Astrocyte of the hippocampus (primary cell): ENCODE data around the gene DMBT1.
"Not testable (repeated sequence)": the region's sequence is repeated elsewhere in the genome, so short reads cannot be mapped to it uniquely, and the experiment has no call there.

Experiments used
- DNase-seq: peaks from one replicate; pipeline ENCODE4 v3.0.0; 2011; ENCODE audit warnings: low read depth, low spot score

The DMBT1 gene

GRCh38 chr10:122577311-122577885 is 16.8 kb downstream of the DMBT1 start:
- no peak for DNase-seq

DNA sequence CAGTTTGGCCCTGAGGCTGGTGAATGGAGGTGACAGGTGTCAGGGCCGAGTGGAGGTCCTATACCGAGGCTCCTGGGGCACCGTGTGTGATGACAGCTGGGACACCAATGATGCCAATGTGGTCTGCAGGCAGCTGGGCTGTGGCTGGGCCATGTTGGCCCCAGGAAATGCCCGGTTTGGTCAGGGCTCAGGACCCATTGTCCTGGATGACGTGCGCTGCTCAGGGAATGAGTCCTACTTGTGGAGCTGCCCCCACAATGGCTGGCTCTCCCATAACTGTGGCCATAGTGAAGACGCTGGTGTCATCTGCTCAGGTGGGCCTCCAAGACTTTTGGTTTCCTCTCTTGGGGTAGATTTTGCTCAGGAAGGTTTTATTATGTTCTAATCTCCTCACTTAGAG is 25.5 kb downstream of the DMBT1 start:
- DNase-seq = not testable (repeated sequence)

DNA sequence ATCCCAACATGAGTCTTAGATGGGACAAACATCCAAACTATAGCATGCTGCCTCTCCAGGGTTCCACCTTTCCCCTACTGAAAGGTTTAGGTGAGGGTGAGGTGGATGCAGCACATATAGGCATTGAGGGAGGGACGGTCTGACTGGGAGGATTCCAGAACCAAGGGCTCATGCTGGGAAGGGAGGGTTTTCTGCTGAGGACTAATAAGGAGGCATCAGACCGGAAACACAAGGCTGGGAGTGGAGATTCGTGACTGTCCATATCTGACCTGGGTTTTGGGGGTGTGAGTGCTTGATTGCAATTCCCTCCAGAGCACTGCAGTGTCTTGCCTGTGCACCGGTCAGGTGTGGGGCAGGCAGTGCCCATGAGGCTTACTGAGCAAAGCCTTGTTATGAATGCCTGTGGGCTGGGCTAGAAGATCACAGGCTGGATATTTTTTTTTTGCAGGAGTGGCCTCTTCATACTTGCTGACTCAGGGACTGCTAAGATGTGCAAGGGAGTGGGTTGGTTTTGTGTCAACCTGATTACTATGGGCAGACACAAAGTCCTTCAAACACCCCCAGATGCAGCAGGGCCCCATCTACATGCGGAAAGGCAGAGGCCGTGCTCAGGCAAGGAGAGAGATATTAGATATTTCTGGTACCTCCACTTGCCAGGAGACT is 26.7 kb downstream of the DMBT1 start:
- no peak for DNase-seq

DNA sequence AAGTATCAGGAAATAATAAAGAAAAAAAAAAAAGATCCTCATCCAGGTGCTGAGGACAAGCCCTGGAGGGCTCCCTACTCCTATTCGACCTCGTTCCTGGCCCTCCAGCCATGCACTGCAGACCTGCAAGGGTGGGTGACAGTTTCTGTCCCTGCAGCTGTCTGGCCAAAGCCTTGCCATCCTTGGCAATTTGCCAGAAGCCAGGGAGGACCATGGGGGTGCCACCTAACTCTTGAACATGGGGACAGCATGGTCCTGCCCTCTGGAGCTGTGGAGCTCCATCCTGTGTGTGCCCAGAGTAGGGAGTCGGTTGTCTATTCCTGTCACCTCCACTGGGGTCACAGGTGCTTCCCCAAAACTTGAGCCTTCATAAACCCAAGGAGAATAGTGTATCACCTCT is 27.8 kb downstream of the DMBT1 start:
- no peak for DNase-seq

- peak; percentile 5 for DNase-seq
Measured at GRCh38 chr10:122590153-122590552, 29.6 kb downstream of the DMBT1 start.

DNA sequence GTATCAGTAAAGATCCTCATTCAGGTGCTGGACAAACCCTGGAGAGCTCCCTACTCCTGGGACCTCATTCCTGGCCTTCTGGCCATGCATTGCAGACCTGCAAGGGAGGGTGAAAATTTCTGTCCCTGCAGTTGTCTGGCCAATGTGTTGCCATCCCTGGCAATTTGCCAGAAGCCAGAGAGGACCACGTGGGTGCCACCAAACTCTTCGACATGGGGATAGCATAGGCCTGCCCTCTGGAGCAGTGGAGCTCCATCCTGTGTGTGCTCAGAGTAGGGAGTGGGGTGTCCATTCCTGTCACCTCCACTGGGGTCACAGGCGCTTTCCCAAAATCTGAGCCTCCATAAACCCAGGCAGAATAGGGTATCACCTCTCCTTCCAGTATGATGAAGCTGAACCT is 31.2 kb downstream of the DMBT1 start:
- no peak for DNase-seq

DNA sequence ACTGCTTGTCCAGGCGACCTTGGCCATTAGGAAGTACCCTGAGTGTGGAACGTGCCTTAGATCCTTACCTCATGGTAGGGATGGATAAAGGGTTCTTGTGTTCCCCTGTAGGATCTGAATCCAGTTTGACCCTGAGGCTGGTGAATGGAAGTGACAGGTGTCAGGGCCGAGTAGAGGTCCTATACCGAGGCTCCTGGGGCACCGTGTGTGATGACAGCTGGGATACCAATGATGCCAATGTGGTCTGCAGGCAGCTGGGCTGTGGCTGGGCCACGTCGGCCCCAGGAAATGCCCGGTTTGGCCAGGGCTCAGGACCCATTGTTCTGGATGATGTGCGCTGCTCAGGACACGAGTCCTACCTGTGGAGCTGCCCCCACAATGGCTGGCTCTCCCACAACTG is 31.6 kb downstream of the DMBT1 start:
- DNase-seq = no peak

GRCh38 chr10:122617476-122618270 is 57.1 kb downstream of the DMBT1 start:
- no peak for DNase-seq

GRCh38 chr10:122618461-122619165 is 58.1 kb downstream of the DMBT1 start:
- DNase-seq = no peak

GRCh38 chr10:122620961-122621360 is 60.4 kb downstream of the DMBT1 start:
- DNase-seq = not testable (repeated sequence)

- no peak for DNase-seq
Measured at GRCh38 chr10:122624546-122624945, 64.0 kb downstream of the DMBT1 start.

- DNase-seq = no peak
Measured at GRCh38 chr10:122630526-122630925, 70.0 kb downstream of the DMBT1 start.

DNA sequence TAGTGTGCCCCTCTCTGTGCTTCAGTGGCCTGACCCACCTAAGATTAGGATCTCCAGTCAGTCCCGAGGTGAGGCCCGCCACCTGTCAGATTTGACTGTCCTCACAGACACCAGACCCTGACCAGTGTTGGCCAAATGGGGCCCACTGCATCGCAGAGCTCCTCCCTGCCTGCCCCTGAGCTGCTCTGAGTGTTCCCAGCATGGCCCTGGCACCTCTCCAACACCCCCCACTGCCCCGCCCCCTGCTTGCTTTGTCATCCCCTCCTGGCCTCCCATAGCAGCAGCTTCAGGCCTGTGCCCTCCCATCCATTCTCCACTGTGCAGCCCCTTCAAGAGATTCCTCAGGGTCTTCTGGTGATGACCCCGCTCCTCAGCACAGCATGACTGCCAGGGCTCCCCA is 71.5 kb downstream of the DMBT1 start:
- DNase-seq = no peak

DNA sequence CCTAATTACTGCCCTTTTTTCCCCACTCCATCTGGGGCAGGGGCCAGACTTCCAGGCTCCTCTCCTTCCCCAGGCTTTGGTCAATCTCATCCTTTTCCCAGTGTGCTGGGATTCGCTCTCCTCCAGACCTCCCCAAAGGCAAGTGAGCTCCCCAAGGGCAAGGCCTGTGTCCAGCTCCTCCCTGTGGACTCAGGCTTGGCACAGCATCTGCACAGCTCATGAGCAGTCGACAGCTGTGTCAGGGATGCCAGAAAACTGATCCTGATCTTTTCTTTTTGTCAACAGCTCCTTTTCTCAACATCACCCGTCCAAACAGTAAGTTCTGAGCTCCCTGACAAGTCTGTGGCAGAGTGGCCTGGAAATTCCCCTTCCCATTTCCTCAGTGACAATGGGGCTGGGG is 72.0 kb downstream of the DMBT1 start:
- no peak for DNase-seq

GRCh38 chr10:122636953-122637352 is 76.4 kb downstream of the DMBT1 start:
- no peak for DNase-seq

DNA sequence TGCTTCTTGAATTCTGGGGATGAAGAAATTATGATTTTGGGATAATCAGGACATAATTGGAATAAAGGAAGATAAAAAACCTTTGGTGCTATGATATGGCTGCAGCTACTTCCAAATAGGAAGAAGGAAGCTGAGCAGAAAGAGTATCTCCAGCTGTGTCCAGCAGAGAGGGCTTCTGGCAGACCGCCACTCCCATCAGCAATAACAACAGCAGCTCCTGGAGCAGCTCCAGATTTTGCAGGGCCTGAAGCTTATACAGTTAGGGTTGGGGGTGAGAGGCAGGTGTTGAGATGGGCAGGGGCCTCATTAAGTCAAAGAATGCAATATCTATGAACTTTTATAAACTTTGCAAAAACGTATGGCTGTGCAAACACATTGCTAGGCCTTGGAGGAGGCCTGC is 76.8 kb downstream of the DMBT1 start:
- DNase-seq = no peak

- no peak for DNase-seq
Measured at GRCh38 chr10:122638106-122638505, 77.6 kb downstream of the DMBT1 start.

DNA sequence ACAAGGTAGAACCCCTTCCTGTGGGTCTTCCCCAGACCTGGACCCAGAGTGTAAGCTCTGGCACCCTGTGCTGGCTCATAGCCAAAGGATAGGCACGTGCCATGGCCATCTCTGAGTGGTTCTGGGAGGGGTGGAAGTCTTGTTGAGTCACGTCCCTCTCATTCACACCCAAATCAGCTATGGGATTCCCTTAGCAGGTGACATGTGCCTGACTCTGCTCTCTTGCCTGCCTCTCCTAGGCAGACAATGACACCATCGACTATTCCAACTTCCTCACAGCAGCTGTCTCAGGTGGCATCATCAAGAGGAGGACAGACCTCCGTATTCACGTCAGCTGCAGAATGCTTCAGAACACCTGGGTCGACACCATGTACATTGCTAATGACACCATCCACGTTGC is 79.2 kb downstream of the DMBT1 start:
- no peak for DNase-seq

GRCh38 chr10:122640921-122641320 is 80.4 kb downstream of the DMBT1 start:
- no peak for DNase-seq

DNA sequence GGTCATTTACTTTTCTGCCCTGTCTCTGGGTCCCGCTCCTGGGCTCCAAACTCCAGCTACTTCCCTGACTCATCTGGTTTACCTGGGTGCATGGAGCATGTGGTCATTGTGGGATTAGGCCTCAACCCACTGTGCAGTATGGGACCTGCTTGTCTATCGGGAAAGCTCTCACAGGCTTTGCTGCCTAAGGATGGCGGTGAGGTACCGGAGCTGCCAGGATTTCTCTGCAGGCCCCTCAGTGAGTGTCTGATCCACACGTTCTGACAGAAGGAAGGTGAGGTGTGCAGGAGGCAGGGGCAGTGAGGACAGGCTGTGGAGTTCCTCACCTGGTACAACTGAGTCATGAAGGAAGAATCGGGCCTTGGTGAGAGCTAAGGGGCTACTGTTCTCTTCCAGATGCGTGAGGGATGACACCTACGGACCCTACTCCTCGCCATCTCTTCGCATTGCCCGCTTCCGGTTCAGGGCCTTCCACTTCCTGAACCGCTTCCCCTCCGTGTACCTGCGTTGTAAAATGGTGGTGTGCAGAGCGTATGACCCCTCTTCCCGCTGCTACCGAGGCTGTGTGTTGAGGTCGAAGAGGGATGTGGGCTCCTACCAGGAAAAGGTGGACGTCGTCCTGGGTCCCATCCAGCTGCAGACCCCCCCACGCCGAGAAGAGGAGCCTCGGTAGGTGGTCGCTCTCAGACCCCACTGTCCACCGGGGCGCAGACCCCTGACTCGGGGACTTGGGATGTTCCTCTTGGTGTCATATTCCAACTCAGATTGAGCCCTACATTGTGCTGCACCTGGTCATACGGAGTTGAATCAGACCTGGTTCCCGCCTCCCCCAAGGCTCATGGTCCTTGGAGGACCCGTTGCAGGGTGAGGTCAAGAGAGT is 82.4 kb downstream of the DMBT1 start:
- no peak for DNase-seq

- no peak for DNase-seq
Measured at GRCh38 chr10:122643931-122644534, 83.5 kb downstream of the DMBT1 start.
